ENCODE measurements around the gene LDHB. TPM values are rescaled to one million over a fixed set of nuclear protein-coding genes. Genes with fewer than 3 reads are reported as not detected.

The LDHB gene
- total RNA-seq, 1 experiment from 2014 or later = 1,343 TPM

DNA sequence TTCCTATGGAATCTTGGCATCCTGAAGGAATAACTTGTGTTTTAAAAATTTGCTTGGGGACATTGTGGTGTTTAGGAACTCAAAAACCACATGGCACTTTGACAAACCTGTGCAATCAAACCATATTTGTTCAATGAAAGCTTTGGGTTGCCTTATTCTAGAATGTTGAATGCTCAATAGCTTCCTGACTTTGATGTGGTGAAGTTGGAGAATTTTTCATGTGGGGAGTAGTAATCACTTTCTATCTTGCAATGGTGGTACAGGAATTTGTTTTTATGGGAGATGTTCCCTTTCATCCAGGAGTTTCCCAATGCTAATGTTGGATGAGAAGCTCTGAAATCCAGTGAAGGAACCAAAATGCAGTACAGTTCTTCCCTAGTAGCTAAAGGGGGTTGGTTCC lies 42.2 kb upstream of the LDHB start:
- H4K91ac ChIP-seq (ENCODE audit: insufficient read length, low read depth, low read length) = no peak overlapping the region
- H4K20me1 ChIP-seq (ENCODE audit: control insufficient read depth, insufficient read depth, insufficient read length) = no peaks in the 10 kb centered on the region
- H2AFZ ChIP-seq (ENCODE audit: low read length) = no peak overlapping the region
- H3K18ac ChIP-seq (ENCODE audit: insufficient read length, low read depth, low read length) = no peak overlapping the region
- H3K56ac ChIP-seq (ENCODE audit: insufficient read length, low read depth, low read length) = no peak overlapping the region
- H2BK120ac ChIP-seq (ENCODE audit: low read depth, low read length, poor library complexity, severe bottlenecking) = no peak overlapping the region
- H3K27ac ChIP-seq (ENCODE audit: insufficient read length, low read depth, low read length) = no peak overlapping the region
- no peak overlapping the region for H2BK15ac ChIP-seq (ENCODE audit: low read depth, low read length)
- H3K23ac ChIP-seq (ENCODE audit: insufficient read length, low read depth, low read length) = no peak overlapping the region
- H2BK12ac ChIP-seq (ENCODE audit: insufficient read length, low read depth, low read length) = no peak overlapping the region
- H4K5ac ChIP-seq (ENCODE audit: insufficient read length, low read depth, low read length) = no peak overlapping the region
- Mint-ChIP-seq H3K4me1 (peaks cover 3 to 4% of the 10 kb centered on the region in 2 experiments), H3K4me3 (no peak overlapping the region), H3K36me3 (ENCODE audit: insufficient read depth in 1 of 3, low read depth in 3 of 3) (no peaks in the 10 kb centered on the region), H3K9me3 (no peaks in the 10 kb centered on the region), H3K27ac (no peak overlapping the region), H3K27me3 (ENCODE audit: low read depth) (no peaks in the 10 kb centered on the region; the same call in 1 of the 2 replicates)
- H3T11ph ChIP-seq (ENCODE audit: low read length) = no peak overlapping the region
- TF ChIP-seq, protein P1, sequence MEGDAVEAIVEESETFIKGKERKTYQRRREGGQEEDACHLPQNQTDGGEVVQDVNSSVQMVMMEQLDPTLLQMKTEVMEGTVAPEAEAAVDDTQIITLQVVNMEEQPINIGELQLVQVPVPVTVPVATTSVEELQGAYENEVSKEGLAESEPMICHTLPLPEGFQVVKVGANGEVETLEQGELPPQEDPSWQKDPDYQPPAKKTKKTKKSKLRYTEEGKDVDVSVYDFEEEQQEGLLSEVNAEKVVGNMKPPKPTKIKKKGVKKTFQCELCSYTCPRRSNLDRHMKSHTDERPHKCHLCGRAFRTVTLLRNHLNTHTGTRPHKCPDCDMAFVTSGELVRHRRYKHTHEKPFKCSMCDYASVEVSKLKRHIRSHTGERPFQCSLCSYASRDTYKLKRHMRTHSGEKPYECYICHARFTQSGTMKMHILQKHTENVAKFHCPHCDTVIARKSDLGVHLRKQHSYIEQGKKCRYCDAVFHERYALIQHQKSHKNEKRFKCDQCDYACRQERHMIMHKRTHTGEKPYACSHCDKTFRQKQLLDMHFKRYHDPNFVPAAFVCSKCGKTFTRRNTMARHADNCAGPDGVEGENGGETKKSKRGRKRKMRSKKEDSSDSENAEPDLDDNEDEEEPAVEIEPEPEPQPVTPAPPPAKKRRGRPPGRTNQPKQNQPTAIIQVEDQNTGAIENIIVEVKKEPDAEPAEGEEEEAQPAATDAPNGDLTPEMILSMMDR (conservative IDR thresholded peaks at IDR 0.05) = no peak
- no peak overlapping the region for H3K14ac ChIP-seq (ENCODE audit: insufficient read depth, low read length)
- no peak overlapping the region for H2BK5ac ChIP-seq (ENCODE audit: insufficient read length, low read length)
- no peaks in the 10 kb centered on the region for H3K27me3 ChIP-seq (ENCODE audit: insufficient read depth, low read length)
- H4K8ac ChIP-seq (replicated peaks; ENCODE audit: insufficient read length, low read depth, low read length) = no peak overlapping the region
- no peak overlapping the region for H3K9ac ChIP-seq (ENCODE audit: extremely low read depth, insufficient read length, low read length)
- H3K79me2 ChIP-seq (ENCODE audit: insufficient read depth, low read length) = no peaks in the 10 kb centered on the region
- no peaks in the 10 kb centered on the region for H3K79me1 ChIP-seq (ENCODE audit: insufficient read depth, low read depth, low read length, poor library complexity, severe bottlenecking)
- no peak overlapping the region for H3K4ac ChIP-seq (ENCODE audit: low read depth, low read length)
- H2AK5ac ChIP-seq (ENCODE audit: insufficient read length, low read length) = no peak overlapping the region
- no peak overlapping the region for H2BK20ac ChIP-seq (ENCODE audit: low read depth, low read length, poor library complexity, severe bottlenecking)
- H3K4me1 ChIP-seq (ENCODE audit: insufficient read depth, low read length) = no peaks in the 10 kb centered on the region
- H3K9me3 ChIP-seq (ENCODE audit: control insufficient read depth, low read depth, low read length) = no peaks in the 10 kb centered on the region
- H3K4me2 ChIP-seq (ENCODE audit: insufficient read depth, insufficient read length, low read length) = no peak overlapping the region
- no peaks in the 10 kb centered on the region for H3K23me2 ChIP-seq (ENCODE audit: insufficient read length, low read depth, low read length, poor library complexity, severe bottlenecking)
- no peak for DNase-seq

Measured in H9 (cell line).